Measurements from ENCODE around the gene LBP.

The LBP gene

GRCh38 chr20:38346247-38346651, at the start of gene LBP:
TSS of gene LBP (plus strand) at chr20:38346482. CDS start at chr20:38346517, 35 bp downstream.
- Histone ChIP-seq H3K4me2 (peak within 1 kb of the TSS; percentile 32), H3K4me1 (peaks cover 24% of the 10 kb centered on the region), H3K27ac (no peak within 1 kb of the TSS), H4K20me1 (no peaks in the 10 kb centered on the region), H3K36me3 (no peaks in the 10 kb centered on the region), H3K9ac (no peak within 1 kb of the TSS), H3K4me3 (no peak within 1 kb of the TSS), H3K27me3 (no peaks in the 10 kb centered on the region), H3K9me3 (no peaks in the 10 kb centered on the region)
- no peak for TF ChIP-seq Cebpa-rat (IDR thresholded peaks at IDR 0.05)

GRCh38 chr20:38297916-38298674, 48.2 kb upstream of the LBP start:
- peaks cover 6% of the 10 kb centered on the region for H4K20me1 ChIP-seq
- H3K9ac ChIP-seq: 0 out of 2 replicates have a peak overlapping the region, but pooled peaks have one; percentile 5
- H3K4me3 ChIP-seq: no peak overlapping the region
- peaks cover 21% of the 10 kb centered on the region for H3K4me1 ChIP-seq
- peak overlapping the region; percentile 59 for H3K4me2 ChIP-seq
- peak overlapping the region; percentile 49 for H3K27ac ChIP-seq
- no peak for TF ChIP-seq Cebpa-rat (IDR thresholded peaks at IDR 0.05)
- H3K9me3 ChIP-seq: no peaks in the 10 kb centered on the region
- H3K36me3 ChIP-seq: no peaks in the 10 kb centered on the region
- peaks cover 17% of the 10 kb centered on the region for H3K27me3 ChIP-seq

- peaks cover 23% of the 10 kb centered on the region for H3K27me3 ChIP-seq
- peaks cover 13% of the 10 kb centered on the region for H4K20me1 ChIP-seq
- H3K4me1 ChIP-seq: peaks cover 29% of the 10 kb centered on the region
- peak overlapping the region; percentile 59 for H3K4me2 ChIP-seq
- H3K27ac ChIP-seq: peak overlapping the region; percentile 49
- 0 out of 2 replicates have a peak overlapping the region, but pooled peaks have one; percentile 5 for H3K9ac ChIP-seq
- no peak for TF ChIP-seq Cebpa-rat (IDR thresholded peaks at IDR 0.05)
- H3K4me3 ChIP-seq: no peak overlapping the region
- no peaks in the 10 kb centered on the region for H3K36me3 ChIP-seq
- no peaks in the 10 kb centered on the region for H3K9me3 ChIP-seq
Measured at GRCh38 chr20:38298768-38299288, 47.5 kb upstream of the LBP start.

- TF ChIP-seq Cebpa-rat (IDR thresholded peaks at IDR 0.05): no peak
- Histone ChIP-seq H3K27me3 (peaks cover 23% of the 10 kb centered on the region), H3K4me1 (peaks cover 40% of the 10 kb centered on the region), H3K27ac (no peak overlapping the region), H3K36me3 (no peaks in the 10 kb centered on the region), H3K9ac (no peak overlapping the region), H3K9me3 (no peaks in the 10 kb centered on the region), H3K4me2 (no peak overlapping the region), H3K4me3 (no peak overlapping the region), H4K20me1 (peaks cover 23% of the 10 kb centered on the region)
Measured at GRCh38 chr20:38299963-38300362, 46.3 kb upstream of the LBP start.

- no peak overlapping the region for H3K9ac ChIP-seq
- no peaks in the 10 kb centered on the region for H3K9me3 ChIP-seq
- peaks cover 23% of the 10 kb centered on the region for H4K20me1 ChIP-seq
- TF ChIP-seq Cebpa-rat (IDR thresholded peaks at IDR 0.05): no peak
- H3K36me3 ChIP-seq: no peaks in the 10 kb centered on the region
- H3K4me3 ChIP-seq: no peak overlapping the region
- peaks cover 23% of the 10 kb centered on the region for H3K27me3 ChIP-seq
- peaks cover 45% of the 10 kb centered on the region for H3K4me1 ChIP-seq
- no peak overlapping the region for H3K27ac ChIP-seq
- H3K4me2 ChIP-seq: no peak overlapping the region
Measured at GRCh38 chr20:38300438-38300837, 45.8 kb upstream of the LBP start.

- peaks cover 23% of the 10 kb centered on the region for H3K27me3 ChIP-seq
- no peak overlapping the region for H3K27ac ChIP-seq
- no peak overlapping the region for H3K4me2 ChIP-seq
- no peak for TF ChIP-seq Cebpa-rat (IDR thresholded peaks at IDR 0.05)
- no peaks in the 10 kb centered on the region for H3K36me3 ChIP-seq
- no peak overlapping the region for H3K4me3 ChIP-seq
- no peak overlapping the region for H3K9ac ChIP-seq
- peaks cover 47% of the 10 kb centered on the region for H3K4me1 ChIP-seq
- H3K9me3 ChIP-seq: no peaks in the 10 kb centered on the region
- peaks cover 23% of the 10 kb centered on the region for H4K20me1 ChIP-seq
Measured at GRCh38 chr20:38301309-38301708, 45.0 kb upstream of the LBP start.

GRCh38 chr20:38302786-38303185, 43.5 kb upstream of the LBP start:
- Histone ChIP-seq H3K4me3 (no peak overlapping the region), H3K9me3 (no peaks in the 10 kb centered on the region), H3K27ac (no peak overlapping the region), H3K27me3 (peaks cover 23% of the 10 kb centered on the region), H3K36me3 (no peaks in the 10 kb centered on the region), H4K20me1 (peaks cover 23% of the 10 kb centered on the region), H3K4me1 (peaks cover 57% of the 10 kb centered on the region), H3K4me2 (0 out of 2 replicates have a peak overlapping the region, but pooled peaks have one; percentile 83), H3K9ac (no peak overlapping the region)
- no peak for TF ChIP-seq Cebpa-rat (IDR thresholded peaks at IDR 0.05)

GRCh38 chr20:38303908-38304379, 42.3 kb upstream of the LBP start, which contains the start of gene BPI:
TSS of gene BPI (plus strand) at chr20:38304156. CDS start at chr20:38304224, 68 bp downstream.
- no peak within 1 kb of the TSS for H3K9ac ChIP-seq
- no peak for TF ChIP-seq Cebpa-rat (IDR thresholded peaks at IDR 0.05)
- no peaks in the 10 kb centered on the region for H3K36me3 ChIP-seq

GRCh38 chr20:38304845-38305447, 41.3 kb upstream of the LBP start:
- peaks cover 23% of the 10 kb centered on the region for H4K20me1 ChIP-seq
- H3K4me2 ChIP-seq: peak overlapping the region; percentile 83
- H3K27me3 ChIP-seq: peaks cover 20% of the 10 kb centered on the region
- H3K9ac ChIP-seq: no peak overlapping the region
- H3K36me3 ChIP-seq: no peaks in the 10 kb centered on the region
- H3K4me3 ChIP-seq: no peak overlapping the region; the same call in 1 of the 2 replicates
- TF ChIP-seq Cebpa-rat (IDR thresholded peaks at IDR 0.05): no peak
- H3K9me3 ChIP-seq: no peaks in the 10 kb centered on the region
- no peak overlapping the region for H3K27ac ChIP-seq
- peaks cover 43% of the 10 kb centered on the region for H3K4me1 ChIP-seq

More at GRCh38 chr20:38303908-38304379, 42.3 kb upstream of the LBP start, which contains the start of gene BPI:
- Histone ChIP-seq H3K4me1 (peaks cover 50% of the 10 kb centered on the region), H3K4me2 (peak within 1 kb of the TSS; percentile 83), H3K27me3 (peaks cover 23% of the 10 kb centered on the region), H3K27ac (no peak within 1 kb of the TSS), H3K9me3 (no peaks in the 10 kb centered on the region), H3K4me3 (peak within 1 kb of the TSS; percentile 16; the same call in 1 of the 2 replicates), H4K20me1 (peaks cover 23% of the 10 kb centered on the region)
